DND-41 (cell line): ENCODE data around the gene USP17L25.
"Not testable (repeated sequence)": the region's sequence is repeated elsewhere in the genome, so short reads cannot be mapped to it uniquely, and the experiment has no call there.

Experiments
- EZH2 ChIP-seq: IDR thresholded peaks from 3 replicates; pipeline ENCODE4 v1.6.1; 2012; ENCODE audit warnings: borderline replicate concordance, low read depth, mild to moderate bottlenecking, moderate library complexity, low read length, inconsistent platforms; ENCODE audit not compliant: severe bottlenecking
- TF ChIP-seq, protein P1 (sequence below): IDR thresholded peaks from 2 replicates; pipeline ENCODE4 v1.5.1; 2012; ENCODE audit warnings: borderline replicate concordance, low read length, moderate library complexity, mild to moderate bottlenecking; ENCODE audit not compliant: poor library complexity, severe bottlenecking; ENCODE audit errors: extremely low read depth

DNA sequence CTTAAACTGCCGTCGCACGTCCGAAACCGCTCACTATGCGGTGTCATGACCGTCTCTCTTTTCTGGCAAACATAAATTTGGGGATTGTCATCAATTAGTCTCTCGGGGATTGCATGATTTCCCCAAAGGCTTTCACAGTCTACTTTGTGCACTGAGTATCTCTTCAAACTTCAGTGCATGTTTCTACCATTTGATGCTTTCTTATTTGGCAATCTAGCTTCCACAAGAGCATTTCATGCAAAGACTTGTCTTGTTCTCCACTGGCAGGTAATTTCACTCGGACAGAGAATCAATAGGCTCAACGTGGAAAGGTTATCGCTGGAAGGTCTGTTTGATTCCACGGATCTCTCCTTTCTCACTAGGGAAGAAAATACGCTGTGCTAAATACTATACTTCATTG is 5.5 kb upstream of the USP17L25 start:
- TF ChIP-seq, protein P1, sequence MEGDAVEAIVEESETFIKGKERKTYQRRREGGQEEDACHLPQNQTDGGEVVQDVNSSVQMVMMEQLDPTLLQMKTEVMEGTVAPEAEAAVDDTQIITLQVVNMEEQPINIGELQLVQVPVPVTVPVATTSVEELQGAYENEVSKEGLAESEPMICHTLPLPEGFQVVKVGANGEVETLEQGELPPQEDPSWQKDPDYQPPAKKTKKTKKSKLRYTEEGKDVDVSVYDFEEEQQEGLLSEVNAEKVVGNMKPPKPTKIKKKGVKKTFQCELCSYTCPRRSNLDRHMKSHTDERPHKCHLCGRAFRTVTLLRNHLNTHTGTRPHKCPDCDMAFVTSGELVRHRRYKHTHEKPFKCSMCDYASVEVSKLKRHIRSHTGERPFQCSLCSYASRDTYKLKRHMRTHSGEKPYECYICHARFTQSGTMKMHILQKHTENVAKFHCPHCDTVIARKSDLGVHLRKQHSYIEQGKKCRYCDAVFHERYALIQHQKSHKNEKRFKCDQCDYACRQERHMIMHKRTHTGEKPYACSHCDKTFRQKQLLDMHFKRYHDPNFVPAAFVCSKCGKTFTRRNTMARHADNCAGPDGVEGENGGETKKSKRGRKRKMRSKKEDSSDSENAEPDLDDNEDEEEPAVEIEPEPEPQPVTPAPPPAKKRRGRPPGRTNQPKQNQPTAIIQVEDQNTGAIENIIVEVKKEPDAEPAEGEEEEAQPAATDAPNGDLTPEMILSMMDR = not testable (repeated sequence)
- not testable (repeated sequence) for TF ChIP-seq EZH2
